Muscle of back (tissue), 11 donors: ENCODE results near the gene KRTAP12-3. TPM values are rescaled to one million over a fixed set of nuclear protein-coding genes. Genes with fewer than 3 reads are reported as not detected.
"Not testable (repeated sequence)": the region's sequence is repeated elsewhere in the genome, so short reads cannot be mapped to it uniquely, and the experiment has no call there.

Experiments
- DNase-seq, 3 donors: peaks; one replicate each; pipeline versions ENCODE4 v3.0.0 to v3.0.0-alpha.2; 2013
- polyA plus RNA-seq, 10 donors: library from polyadenylated mRNA; unstranded; fragments of 120-200 nt; gene quantifications; one replicate each; pipeline ENCODE4 v1.2.1, GENCODE V29; 2013; ENCODE audit not compliant: insufficient read length in 10 of 10

Gene KRTAP12-3
- polyA plus RNA-seq, 10 donors = not detected

DNA sequence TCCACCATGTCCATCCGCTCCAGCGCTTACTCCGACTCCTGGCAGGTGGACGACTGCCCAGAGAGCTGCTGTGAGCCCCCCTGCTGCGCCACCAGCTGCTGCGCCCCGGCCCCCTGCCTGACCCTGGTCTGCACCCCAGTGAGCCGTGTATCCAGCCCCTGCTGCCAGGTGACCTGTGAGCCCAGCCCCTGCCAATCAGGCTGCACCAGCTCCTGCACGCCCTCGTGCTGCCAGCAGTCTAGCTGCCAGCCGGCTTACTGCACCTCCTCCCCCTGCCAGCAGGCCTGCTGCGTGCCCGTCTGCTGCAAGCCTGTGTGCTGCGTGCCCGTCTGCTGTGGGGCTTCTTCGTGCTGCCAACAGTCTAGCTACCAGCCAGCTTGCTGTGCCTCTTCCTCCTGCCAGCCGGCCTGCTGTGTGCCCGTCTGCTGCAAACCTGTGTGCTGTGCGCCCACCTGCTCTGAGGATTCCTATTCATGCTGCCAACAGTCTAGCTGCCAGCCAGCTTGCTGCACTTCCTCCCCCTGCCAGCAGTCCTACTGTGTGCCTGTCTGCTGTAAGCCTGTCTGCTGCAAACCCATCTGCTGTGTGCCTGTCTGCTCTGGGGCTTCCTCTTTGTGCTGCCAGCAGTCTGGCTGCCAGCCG is 30.4 kb upstream of the KRTAP12-3 start:
- not testable (repeated sequence) for DNase-seq

DNA sequence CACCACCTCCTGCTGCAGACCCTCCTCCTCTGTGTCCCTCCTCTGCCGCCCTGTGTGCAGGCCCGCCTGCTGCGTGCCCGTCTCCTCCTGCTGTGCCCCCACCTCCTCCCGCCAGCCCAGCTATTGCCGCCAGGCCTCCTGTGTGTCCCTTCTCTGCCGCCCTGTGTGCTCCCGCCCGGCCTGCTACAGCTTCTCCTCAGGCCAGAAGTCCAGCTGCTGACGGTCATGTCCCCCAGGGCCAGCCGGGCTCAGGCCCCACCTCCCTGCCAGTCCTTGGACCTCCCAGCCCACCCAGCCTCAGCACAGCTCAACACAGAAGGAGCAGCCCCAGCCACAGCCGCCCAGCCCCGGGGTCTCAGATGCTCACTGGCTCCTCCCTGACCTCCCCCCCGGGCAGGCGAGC is 29.9 kb upstream of the KRTAP12-3 start:
- not testable (repeated sequence) for DNase-seq

DNA sequence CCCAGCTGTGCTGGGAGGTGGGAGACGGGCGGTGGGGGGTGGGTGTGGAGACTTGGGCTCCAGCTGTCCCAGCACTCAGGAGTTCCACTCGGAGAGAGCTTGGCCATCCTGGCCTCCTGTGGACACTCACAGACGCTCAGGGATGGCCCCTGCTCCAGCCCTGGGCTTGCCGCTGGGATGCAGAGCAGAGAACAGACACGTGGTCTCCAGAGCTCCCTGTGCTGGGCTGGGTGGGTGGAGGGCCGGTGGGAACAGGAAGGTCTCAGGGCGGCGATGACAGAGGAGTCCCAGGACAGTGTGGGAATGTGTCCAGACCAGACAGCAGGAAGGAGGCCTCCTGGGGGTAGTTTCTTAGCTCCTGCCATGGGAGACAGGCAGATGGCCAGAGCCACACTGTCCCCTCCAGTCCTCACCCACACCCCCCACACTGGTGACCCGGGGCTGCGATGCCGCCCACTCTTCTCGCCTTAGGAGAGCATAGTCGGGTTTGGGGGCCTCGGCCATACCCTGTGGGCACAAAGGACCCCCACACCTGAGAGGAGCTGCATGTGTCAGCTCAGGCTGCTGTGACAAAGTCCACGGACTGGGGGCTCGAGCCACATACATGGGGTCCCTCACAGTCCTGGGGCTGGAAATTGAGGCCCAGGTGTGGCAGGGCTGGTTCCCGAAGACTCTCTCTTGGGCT is 28.9 kb upstream of the KRTAP12-3 start:
- DNase-seq = no peak

DNA sequence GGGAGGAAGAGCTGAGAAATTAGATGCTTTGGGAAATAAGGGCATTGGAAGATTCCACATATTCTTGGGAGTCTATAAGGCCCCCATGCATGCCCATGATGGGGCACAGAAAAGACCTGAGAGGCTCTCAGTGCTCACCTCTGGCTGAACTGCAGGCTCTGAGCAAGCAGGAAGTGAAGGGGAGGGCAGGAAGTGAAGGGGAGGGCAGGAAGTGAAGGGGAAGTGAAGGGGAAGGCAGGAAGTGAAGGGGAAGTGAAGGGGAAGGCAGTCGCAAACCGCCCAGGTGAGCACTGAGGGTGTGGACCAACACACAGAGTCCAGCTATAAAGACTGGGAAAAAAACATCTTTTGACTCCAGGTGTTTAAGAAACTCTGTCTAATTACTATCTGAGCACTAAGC is 27.3 kb upstream of the KRTAP12-3 start:
- no peak for DNase-seq

DNA sequence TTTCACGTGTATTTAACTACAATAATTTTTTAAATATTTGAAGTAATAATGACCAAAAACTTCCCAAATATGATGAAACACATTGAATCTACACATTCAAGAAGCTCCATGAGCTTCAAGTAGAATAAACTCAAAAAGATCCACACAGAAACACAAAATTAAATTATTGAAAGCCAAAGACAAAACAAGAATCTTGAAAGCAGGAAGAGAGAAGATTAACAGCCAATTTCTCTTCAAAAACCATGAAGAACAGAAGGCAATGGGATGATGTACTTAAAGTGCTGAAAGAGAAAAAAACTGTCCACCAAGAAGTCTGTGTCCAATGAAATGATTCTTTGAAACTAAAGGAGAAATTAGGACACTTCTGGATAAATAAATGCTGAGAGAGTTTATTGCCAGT is 25.7 kb upstream of the KRTAP12-3 start:
- DNase-seq = no peak

DNA sequence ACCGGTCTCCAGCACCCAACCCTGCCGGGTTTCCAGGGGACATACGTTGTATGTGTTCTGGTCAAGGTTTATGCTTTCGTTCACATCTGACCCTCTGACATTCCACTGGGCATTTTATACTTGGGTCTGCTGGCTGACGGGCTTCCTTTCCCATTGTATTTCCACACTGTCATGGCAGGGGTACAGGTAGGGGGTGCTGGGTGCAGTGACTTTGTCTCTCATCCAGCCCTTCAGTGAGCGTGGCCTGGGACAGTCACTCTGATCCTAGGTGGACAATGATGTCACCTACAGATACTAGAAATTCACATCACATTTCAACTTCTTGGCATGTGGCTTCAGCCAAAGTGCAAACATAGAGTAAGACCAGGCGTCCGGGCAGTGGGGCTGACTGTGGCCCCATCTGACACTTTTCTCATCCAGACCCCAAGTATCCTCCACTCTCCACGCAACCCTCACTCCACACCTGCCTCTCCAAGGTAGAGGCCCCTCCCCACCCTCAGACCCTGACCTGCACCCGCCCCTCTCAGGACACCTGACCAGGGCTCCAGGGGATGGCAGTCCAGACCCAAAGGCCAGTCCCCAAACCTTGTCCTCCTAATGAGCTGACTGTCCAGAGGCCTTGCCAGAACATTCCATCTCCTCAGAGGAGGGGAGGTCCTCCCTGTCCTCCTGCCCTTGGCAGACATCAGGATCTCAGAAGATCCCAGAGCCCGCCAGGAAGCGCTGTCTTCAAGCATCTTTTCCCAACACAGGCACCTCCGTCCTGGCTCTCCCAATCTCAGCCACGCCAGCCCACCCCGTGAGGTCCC is 21.3 kb upstream of the KRTAP12-3 start:
- no peak for DNase-seq

DNA sequence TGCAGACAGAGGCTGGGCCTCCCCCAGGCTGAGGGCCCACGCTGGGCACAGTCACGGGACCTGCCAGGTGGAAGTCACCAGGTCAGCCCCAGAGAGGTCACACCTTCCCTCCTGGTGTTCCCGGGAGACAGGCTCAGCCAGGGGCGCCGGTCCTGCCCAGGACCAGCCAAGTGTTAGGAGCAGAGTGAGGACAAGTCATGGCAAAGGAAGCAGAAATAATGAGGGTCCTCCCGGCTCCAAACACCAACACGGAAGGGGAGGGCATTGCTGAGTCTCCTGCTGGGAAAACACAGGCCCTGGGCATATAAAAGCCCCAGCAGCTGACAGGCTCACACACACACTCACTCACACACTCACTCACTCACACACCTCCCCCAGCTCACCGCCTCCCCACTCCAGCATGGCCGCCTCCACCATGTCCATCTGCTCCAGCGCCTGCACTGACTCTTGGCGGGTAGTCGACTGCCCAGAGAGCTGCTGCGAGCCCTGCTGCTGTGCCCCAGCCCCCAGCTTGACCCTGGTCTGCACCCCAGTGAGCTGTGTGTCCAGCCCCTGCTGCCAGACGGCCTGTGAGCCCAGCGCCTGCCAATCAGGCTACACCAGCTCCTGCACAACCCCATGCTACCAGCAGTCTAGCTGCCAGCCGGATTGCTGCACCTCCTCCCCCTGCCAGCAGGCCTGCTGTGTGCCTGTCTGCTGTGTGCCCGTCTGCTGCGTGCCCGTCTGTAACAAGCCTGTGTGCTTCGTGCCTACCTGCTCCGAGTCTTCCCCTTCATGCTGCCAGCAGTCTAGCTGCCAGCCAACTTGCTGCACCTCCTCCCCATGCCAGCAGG is 20.5 kb upstream of the KRTAP12-3 start, which contains the start of gene KRTAP10-10:
Gene KRTAP10-10, plus strand, starts transcription at position 339 of the 833 bp plus-strand sequence. Its CDS starts 62 bp downstream, at position 401.
- DNase-seq = no peak

DNA sequence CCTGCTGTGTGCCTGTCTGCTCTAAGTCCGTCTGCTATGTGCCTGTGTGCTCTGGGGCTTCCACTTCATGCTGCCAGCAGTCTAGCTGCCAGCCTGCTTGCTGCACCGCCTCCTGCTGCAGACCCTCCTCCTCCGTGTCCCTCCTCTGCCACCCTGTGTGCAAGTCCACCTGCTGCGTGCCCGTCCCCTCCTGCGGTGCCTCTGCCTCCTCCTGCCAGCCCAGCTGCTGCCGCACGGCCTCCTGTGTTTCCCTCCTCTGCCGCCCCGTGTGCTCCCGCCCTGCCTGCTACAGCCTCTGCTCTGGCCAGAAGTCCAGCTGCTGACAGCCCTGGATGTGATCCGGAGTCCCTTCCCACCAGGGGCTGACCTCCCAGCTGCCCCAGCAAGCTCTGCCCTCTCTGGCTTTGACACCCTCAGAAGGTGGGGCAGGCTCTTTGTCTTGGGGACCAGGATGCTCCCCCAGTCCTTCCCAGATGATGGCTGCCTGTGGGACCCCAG is 19.8 kb upstream of the KRTAP12-3 start:
- DNase-seq = not testable (repeated sequence)

DNA sequence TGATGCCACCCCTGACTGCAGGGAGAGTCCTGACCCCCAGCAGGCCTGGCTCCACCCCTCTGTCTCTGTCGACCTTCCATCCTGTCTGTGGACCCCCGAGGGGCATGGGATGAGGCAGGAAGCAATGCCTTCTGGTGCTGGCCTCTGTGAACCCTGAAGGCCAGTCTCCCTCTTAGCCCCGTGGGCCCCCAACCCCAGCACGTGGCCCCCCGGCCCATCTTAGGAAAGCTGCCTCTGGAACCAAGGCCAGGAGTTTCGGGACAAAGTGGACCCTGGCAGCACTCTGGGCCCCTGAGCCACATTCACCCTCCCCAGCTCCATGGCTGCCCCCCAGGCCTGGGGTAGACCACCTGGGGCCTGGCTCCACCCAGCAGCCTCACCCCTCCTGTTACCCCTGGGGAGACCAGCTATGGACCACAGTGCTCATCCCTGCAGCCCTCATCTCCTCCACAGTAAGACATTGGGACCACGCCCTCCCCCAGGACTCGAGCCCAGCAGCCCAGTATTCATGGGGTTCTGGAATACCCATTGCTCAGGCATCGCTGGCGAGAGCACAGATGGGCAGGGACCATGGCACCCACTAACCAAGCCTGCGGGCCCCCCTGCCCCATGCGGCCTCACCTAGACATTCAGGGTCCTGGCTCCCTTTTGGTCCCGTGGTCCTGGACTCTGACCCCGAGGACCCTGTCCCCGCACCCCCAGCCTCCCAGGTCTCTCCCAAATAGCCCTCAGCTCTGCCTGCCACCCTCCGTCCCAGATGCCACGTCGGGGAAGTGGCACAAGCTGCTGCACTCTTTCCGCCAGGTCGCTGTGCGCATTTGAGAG is 19.0 kb upstream of the KRTAP12-3 start:
- not testable (repeated sequence) for DNase-seq

DNA sequence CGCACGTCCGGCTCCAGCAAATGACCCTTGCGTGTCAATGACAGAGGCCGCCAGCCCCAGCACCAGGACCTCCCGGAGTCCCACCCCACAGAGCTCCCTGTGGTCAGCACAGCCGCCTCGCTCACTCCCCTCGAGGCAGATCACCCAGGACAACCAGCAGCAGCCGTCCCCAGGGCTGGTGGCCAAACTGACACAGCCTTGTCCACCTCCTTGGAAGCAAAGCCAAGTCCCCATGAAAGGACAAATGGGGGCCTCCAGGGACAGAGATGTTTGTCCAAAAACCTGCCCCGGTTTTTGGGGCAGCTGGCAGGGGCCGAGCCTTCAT is 18.4 kb upstream of the KRTAP12-3 start:
- DNase-seq = no peak

DNA sequence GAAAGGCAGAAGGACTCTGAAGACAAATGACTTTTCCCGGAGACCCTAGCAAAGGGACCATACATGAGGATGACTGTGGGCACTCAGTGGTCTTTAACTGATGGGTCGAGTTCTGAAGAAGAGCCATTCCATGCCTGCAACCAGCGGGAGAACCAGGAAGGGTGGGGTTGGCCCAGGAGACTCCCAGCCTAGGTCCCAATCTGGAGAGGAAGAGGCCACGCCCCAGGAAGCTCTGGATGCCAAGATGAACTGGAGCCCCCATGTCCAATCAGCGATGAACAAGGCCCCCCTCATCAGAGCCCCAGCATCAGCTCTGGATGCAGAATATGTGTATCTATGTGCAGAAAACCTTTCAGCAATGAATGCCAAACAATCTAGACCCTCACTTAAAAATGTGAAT is 17.0 kb upstream of the KRTAP12-3 start:
- DNase-seq = no peak

DNA sequence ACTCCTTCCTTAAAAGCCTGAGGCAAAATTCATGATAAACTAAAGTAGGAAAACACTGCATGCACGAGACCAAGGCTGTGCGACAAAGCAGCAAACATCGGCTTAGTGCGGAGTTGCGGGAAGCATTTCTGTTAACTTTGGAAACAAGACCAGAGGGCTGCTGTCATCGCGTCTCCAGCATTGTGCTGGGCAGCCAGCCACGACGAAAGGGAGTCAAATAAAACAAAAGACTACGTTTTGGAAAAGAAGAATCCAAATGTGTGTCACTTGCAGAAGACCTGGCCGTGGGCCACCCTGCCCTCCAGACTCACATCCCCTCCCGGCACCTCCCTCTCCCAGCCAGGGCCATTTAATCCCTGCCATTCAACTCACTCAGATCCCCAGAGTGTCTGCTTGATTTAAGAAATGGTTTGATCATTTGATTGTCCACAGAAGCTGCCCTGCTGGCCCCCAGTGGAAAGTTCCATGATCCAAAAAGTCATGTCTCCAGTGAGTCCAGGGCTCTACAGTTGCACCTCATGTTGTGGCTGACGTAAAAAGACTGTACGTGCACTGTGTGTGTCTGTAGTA is 13.9 kb upstream of the KRTAP12-3 start:
- DNase-seq = no peak

DNA sequence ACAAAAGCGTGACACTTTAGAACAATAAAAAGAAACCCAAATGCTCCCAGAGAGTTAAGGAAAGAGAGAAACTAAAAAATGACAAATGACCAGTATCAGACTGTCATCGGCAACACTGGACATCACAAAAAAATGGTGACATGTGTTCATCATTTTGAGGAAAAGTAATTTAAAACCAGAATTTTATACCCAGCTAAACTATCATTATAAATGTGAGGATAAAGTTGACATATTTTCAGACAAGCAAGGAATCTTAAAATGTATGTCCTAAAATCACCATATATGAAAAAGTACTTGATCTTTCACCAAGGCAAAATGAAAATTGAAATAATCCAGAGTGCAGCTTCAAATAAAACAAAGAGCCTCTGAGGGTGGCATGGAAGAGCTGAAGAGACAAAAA is 12.9 kb upstream of the KRTAP12-3 start:
- DNase-seq = no peak

DNA sequence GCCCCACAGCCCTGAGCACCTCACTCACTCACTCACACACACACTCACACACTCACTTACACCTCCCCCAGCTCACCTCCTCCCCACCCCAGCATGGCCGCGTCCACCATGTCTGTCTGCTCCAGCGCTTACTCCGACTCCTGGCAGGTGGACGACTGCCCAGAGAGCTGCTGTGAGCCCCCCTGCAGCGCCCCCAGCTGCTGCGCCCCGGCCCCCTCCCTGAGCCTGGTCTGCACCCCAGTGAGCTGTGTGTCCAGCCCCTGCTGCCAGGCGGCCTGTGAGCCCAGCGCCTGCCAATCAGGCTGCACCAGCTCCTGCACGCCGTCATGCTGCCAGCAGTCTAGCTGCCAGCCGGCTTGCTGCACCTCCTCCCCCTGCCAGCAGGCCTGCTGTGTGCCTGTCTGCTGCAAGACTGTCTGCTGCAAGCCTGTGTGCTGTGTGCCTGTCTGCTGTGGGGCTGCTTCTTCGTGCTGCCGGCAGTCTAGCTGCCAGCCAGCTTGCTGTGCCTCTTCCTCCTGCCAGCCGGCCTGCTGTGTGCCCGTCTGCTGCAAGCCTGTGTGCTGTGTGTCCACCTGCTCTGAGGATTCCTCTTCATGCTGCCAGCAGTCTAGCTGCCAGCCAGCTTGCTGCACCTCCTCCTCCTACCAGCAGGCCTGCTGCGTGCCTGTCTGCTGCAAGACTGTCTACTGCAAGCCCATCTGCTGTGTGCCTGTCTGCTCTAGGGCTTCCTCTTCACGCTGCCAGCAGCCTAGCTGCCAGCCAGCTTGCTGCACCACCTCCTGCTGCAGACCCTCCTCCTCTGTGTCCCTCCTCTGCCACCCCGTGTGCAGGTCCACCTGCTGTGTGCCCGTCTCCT is 11.1 kb upstream of the KRTAP12-3 start, which contains the start of gene KRTAP10-11:
Gene KRTAP10-11, plus strand, starts transcription at position 49 of the 856 bp plus-strand sequence. Its CDS starts 45 bp downstream, at position 94.
- DNase-seq = not testable (repeated sequence)

DNA sequence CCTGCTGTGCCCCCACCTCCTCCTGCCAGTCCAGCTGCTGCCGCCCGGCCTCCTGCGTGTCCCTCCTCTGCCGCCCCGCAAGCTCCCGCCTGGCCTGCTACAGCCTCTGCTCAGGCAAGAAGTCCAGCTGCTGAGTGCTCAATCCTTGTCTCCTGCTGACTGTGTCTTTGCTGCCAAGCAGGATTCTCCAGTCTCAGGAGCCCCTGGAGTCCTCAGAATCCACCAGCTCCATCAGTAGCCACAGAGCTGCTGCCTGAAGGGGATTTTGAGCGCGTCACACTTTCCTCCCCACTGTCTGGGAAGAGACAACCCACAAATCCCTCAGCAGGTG is 10.5 kb upstream of the KRTAP12-3 start:
- peak in 1 of 3 donors; percentile 22 for DNase-seq

DNA sequence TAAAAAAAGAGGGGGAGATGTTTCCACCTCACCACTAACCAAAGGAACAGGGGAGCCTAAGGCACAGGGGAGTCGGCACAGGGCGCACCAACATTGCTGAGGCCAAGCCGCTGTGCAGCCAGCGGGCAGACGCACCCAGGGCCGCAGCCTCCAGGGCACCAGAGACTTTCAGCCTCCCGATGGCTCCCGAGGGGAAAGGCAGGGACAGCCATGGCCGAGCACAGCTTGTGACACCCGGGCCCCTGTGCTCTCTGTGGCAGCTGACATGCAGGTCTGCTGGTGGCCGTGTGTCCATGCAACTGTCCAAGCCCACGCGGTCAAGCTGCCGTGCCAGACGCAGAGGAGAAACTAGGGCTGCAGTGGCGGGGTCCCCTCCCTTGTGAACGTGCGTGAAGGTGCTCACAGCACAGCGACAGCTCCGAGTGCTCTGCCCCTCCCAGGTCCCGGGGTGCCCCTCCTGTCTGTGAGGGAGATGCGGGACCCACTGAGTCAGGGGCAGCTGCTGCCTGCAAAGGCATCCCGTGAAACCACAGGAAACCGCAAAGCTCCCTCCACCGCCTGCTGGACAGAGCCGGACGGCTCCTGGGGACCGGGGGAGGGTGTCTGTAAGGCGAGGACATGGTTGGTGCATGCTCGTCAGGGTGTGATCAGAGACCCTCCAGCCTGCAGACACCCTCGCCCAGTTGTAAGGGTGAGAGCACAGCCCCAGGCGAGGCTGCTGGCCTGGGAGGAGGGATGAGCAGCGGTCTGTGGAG is 9.0 kb upstream of the KRTAP12-3 start:
- no peak for DNase-seq

DNA sequence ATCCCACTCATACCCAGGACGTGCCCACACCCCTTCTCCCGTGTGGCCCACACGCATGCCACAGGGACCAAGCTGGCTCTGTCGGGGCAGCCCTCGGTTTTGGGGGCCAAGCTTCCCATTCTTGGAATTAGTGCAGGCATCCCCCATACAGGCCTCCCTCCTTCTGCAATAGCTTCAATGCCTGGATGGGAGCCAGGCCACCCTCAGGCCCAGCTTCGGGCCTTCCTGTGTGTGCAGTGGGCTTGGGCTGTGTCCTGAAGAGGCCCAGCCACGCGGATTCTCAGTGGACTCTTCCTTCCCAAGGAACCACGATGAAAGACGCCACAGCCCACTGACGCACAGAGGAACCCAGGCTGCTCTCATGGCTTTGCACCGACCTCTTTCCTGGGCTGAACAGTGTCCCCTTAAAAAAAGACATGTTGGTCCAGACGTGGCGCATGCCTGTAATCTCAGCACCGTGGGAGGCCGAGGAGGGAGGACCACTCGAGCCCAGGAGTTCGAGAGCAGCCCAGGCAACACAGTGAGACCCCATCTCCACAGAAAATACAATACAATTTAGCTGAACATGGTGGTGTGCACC is 8.1 kb upstream of the KRTAP12-3 start:
- peak in 1 of 3 donors; percentile 22 for DNase-seq
